Measurements from ENCODE around the gene ARMC12. TPM values are rescaled to one million over a fixed set of nuclear protein-coding genes. Genes with fewer than 3 reads are reported as not detected.

The ARMC12 gene
- total and polyA plus RNA-seq, 10 of the 15 experiments (the other 5 are each of a cell fraction or from before 2014, with no cell fraction given): 0.10 to 1.6 (median 0.62) TPM

GRCh38 chr6:35708585-35708984 is 28.2 kb upstream of the ARMC12 start:
- no TSS peak for BruUV-seq (replicated peaks)
- TF ChIP-seq CHD1 (IDR thresholded peaks at IDR 0.05; ENCODE audit: low read depth, low read length): no peak
- no peak for TF ChIP-seq NBN (IDR thresholded peaks at IDR 0.05)
- TF ChIP-seq HDAC2 (IDR thresholded peaks at IDR 0.05): no peak
- no peak for TF ChIP-seq SRF (IDR thresholded peaks at IDR 0.05; ENCODE audit: low read depth in 2 of 2, low read length in 2 of 2)
- no peak for TF ChIP-seq NR2C1 (IDR thresholded peaks at IDR 0.05)
- TF ChIP-seq ASH2L (IDR thresholded peaks at IDR 0.05; ENCODE audit: borderline replicate concordance, low read depth): no peak
- no peak for TF ChIP-seq RCOR1 (conservative IDR thresholded peaks at IDR 0.05; ENCODE audit: low read depth, low read length)
- TF ChIP-seq IKZF1 (conservative IDR thresholded peaks at IDR 0.05): no peak
- no peak for TF ChIP-seq TCF3 (IDR thresholded peaks at IDR 0.05; ENCODE audit: borderline replicate concordance, insufficient read depth, low read depth, low read length)
- TF ChIP-seq MEF2B (IDR thresholded peaks at IDR 0.05; ENCODE audit: partially characterized antibody, poor library complexity, severe bottlenecking): no peak
- TF ChIP-seq CUX1 (IDR thresholded peaks at IDR 0.05; ENCODE audit: insufficient replicate concordance, low read depth, low read length): no peak
- no peak for TF ChIP-seq SMC3 (IDR thresholded peaks at IDR 0.05; ENCODE audit: borderline replicate concordance, low read length)
- TF ChIP-seq ZSCAN29 (IDR thresholded peaks at IDR 0.05): no peak
- TF ChIP-seq STAT1 (conservative IDR thresholded peaks at IDR 0.05): no peak
- no peak for TF ChIP-seq MYB (IDR thresholded peaks at IDR 0.05; ENCODE audit: borderline replicate concordance, low read depth, low read length)
- no peak for TF ChIP-seq E2F8 (IDR thresholded peaks at IDR 0.05; ENCODE audit: low read depth, partially characterized antibody)
- no peak for TF ChIP-seq SUZ12 (IDR thresholded peaks at IDR 0.05; ENCODE audit: unreplicated experiment)
- Histone ChIP-seq H3K27ac (ENCODE audit: control insufficient read depth, insufficient read depth) (no peak overlapping the region), H3K4me3 (no peak overlapping the region), H4K20me1 (ENCODE audit: control insufficient read depth, insufficient read depth) (no peaks in the 10 kb centered on the region), H2AFZ (ENCODE audit: control insufficient read depth, low read depth, low read length) (no peak overlapping the region), H3K4me2 (ENCODE audit: control insufficient read depth, insufficient read depth) (no peak overlapping the region), H3K79me2 (ENCODE audit: control insufficient read depth, insufficient read depth, low read length) (no peaks in the 10 kb centered on the region), H3K36me3 (ENCODE audit: control insufficient read depth in 2 of 2, insufficient read depth in 2 of 2, low read length in 1 of 2) (no peaks in the 10 kb centered on the region), H3K9ac (ENCODE audit: control insufficient read depth, insufficient read depth, low read length) (no peak overlapping the region), H3K27me3 (replicated peaks in 1 of 2; ENCODE audit: control insufficient read depth in 2 of 2, insufficient read depth in 2 of 2, low read length in 1 of 2) (no peaks in the 10 kb centered on the region), H3K4me1 (ENCODE audit: control insufficient read depth, insufficient read depth, low read length) (peaks cover 5% of the 10 kb centered on the region), H3K9me3 (replicated peaks; ENCODE audit: control insufficient read depth, insufficient read depth, low read length) (peaks cover 2% of the 10 kb centered on the region; the same call in 2 of the 3 replicates)
- ATAC-seq (no peak), FAIRE-seq (no peak), DNase-seq (ENCODE audit: low read depth, low spot score) (no peak)
- ChIA-PET POLR2A (no interaction called here), SMC1A (ENCODE audit: uncharacterized antibody, unreplicated experiment) (interaction anchor here (1.3 kb wide), 1 partner anchor 11 kb away, joined by 4 read pairs; no protein-coding TSS in a partner anchor), RAD21 (ENCODE audit: unreplicated experiment) (no interaction called here), CTCF (interaction anchor here (0.8 kb wide), 1 partner anchor 29 kb away, joined by 3 read pairs; the partner anchor contains the start of gene ARMC12)
- intact Hi-C loops (cut with micrococcal nuclease; ENCODE audit: unreplicated experiment): no loop called here
- in situ Hi-C loops (cut with MboI): no loop called here

Measured in GM12878 (cell line).